Astrocyte of the spinal cord (primary cell): Measurements from ENCODE around the gene ARHGAP6.

ENCODE experiments used
- DNase-seq: peaks from one replicate; pipeline ENCODE4 v3.0.0; 2011; ENCODE audit warnings: low read depth, low spot score
- H3K4me3 ChIP-seq: 2 replicates; pipeline ENCODE4 v1.5.1; 2011; ENCODE audit warnings: low read depth, mild to moderate bottlenecking, low read length, moderate library complexity
- in situ Hi-C: cut with HindIII; loops from 2 replicates; pipeline ENCODE4 v1.10.0; 2017; ENCODE audit warnings: low sequenced_read_pairs
- TF ChIP-seq, protein P1 (sequence below): IDR thresholded peaks from 2 replicates; pipeline ENCODE4 v1.5.1; 2012; ENCODE audit warnings: low read depth, mild to moderate bottlenecking, low read length, inconsistent platforms

ARHGAP6 gene

DNA sequence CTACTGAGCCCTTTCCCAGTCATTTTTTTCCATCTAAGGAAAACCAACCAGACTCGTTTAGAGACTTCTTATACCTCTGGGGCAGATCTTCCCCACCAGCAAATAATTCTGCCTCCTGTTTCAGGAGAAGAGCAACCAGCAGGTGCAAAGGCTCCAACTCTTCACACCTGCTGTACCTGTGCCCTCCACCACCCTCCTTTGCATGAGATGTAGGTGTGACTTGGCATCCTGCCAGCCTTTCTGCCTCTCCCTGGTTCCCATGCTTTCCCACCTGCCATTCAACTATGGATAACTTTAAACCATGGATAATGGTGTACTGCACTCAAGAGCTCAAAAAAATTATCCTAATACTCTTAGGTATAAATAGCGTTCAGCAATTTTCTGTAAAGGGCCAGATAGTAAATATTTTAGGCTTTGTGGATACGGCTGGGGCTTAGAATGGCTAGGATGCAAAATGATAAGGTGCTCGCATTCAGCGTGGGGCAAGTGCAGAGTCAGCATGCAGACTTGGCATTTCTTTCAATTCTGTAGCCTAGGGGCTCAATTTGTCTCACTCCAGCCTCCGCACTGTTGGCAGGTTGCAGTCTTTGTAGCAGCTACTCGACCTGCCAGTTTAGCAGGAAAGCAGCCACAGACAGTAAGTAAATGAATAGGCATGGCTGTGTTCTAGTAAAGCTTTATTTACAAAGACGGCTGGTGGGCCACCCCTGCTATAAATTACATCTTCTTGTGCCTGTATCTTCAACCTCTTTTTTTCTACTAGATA is 474.8 kb downstream of the ARHGAP6 start:
- in situ Hi-C loops = no loop called here
- DNase-seq = no peak
- no peak overlapping the region for H3K4me3 ChIP-seq
- TF ChIP-seq, protein P1, sequence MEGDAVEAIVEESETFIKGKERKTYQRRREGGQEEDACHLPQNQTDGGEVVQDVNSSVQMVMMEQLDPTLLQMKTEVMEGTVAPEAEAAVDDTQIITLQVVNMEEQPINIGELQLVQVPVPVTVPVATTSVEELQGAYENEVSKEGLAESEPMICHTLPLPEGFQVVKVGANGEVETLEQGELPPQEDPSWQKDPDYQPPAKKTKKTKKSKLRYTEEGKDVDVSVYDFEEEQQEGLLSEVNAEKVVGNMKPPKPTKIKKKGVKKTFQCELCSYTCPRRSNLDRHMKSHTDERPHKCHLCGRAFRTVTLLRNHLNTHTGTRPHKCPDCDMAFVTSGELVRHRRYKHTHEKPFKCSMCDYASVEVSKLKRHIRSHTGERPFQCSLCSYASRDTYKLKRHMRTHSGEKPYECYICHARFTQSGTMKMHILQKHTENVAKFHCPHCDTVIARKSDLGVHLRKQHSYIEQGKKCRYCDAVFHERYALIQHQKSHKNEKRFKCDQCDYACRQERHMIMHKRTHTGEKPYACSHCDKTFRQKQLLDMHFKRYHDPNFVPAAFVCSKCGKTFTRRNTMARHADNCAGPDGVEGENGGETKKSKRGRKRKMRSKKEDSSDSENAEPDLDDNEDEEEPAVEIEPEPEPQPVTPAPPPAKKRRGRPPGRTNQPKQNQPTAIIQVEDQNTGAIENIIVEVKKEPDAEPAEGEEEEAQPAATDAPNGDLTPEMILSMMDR = no peak

GRCh38 chrX:11189097-11189496 is 476.6 kb downstream of the ARHGAP6 start:
- DNase-seq = no peak
- in situ Hi-C loops = no loop called here
- TF ChIP-seq, protein P1 = no peak
- H3K4me3 ChIP-seq = no peak overlapping the region

DNA sequence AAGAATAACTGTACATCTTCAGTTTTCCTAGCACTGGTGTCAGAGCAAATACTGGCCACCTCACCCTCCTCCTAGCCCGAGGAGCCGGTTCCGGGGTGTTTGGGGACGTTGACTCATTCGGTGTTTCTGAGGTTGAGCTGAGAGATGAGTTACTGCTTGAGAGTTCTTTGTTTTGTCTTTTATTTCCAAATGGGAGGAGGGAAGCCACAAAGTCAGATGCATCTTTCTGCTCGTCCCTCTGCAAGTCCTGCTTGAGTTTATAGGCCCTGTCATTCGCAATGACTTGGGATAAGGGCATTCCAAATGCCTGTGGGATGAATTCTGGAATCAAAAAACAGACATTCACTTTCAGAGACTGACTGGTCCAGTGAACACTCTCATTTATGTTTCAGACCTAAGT is 477.1 kb downstream of the ARHGAP6 start:
- H3K4me3 ChIP-seq = no peak overlapping the region
- in situ Hi-C loops = no loop called here
- DNase-seq = no peak
- TF ChIP-seq, protein P1 = no peak

DNA sequence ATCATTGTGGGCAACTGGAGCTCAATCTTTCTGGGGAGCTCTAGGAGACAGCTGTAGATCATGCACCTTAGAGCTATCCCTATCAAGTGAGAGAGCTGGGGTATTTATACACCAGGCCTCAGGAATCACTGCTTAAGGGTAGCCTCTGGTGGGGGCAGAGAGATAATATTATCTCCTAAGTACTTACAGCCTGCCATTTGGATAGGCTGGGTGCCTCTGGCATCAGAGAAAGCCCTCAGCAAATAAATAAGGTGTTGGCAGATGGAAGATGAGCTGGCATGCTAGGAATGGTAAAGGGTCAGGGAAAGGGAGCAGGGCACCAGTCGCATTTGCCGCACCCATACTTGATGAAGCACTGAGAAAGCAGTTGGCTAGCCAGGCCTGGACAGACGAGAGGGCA is 478.7 kb downstream of the ARHGAP6 start:
- no peak overlapping the region for H3K4me3 ChIP-seq
- DNase-seq = no peak
- TF ChIP-seq, protein P1 = no peak
- in situ Hi-C loops = no loop called here

DNA sequence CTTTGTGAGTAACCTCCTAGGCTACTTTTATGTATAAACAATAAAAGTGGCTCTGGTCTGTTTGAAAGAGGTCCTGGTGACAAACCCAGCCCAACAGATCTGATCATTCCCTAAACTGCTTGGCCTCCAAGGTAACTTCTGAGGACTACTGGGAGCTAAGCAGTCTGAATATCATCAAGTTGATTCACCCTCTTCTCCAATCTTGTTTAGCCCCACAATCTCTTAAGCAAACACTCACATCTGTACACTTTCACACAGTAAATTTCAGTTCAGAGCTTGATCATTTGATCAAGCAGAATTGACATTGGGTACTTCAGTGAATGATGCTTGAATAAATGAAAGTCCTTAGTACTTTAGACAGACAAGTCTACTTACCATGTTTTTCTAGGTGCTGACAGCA is 479.9 kb downstream of the ARHGAP6 start:
- H3K4me3 ChIP-seq = no peak overlapping the region
- TF ChIP-seq, protein P1 = no peak
- DNase-seq = no peak
- in situ Hi-C loops = no loop called here

GRCh38 chrX:11180571-11180970 is 485.1 kb downstream of the ARHGAP6 start:
- H3K4me3 ChIP-seq = no peak overlapping the region
- TF ChIP-seq, protein P1 = no peak
- in situ Hi-C loops = no loop called here
- no peak for DNase-seq
